Brain microvascular endothelial cell (primary cell): ENCODE results near the gene CACNG7.

Experiments used
- DNase-seq: peaks from one replicate; pipeline ENCODE4 v3.0.0-alpha.2; 2020
- H3K27ac ChIP-seq: fragments of 250-450 bp; sonication (Bioruptor Pico); 2 replicates; pipeline ENCODE4 v1.5.1; 2020; ENCODE audit warnings: mild to moderate bottlenecking, moderate library complexity
- H3K27me3 ChIP-seq: fragments of 250-450 bp; sonication (Bioruptor Pico); replicated peaks from 2 replicates; pipeline ENCODE4 v1.5.1; 2020; ENCODE audit warnings: mild to moderate bottlenecking
- H3K36me3 ChIP-seq: fragments of 250-450 bp; sonication (Bioruptor Pico); replicated peaks from 2 replicates; pipeline ENCODE4 v1.5.1; 2020; ENCODE audit warnings: mild to moderate bottlenecking
- H3K4me3 ChIP-seq: 2 replicates; pipeline ENCODE4 v1.5.1; 2011; ENCODE audit warnings: low read depth, mild to moderate bottlenecking, control low read depth, low read length, moderate library complexity
- in situ Hi-C: cut with HindIII; loops from 2 replicates; pipeline ENCODE4 v1.10.0; 2017; ENCODE audit warnings: low sequenced_read_pairs, low pct_ligation_motif_present
- TF ChIP-seq, protein P1 (sequence below): IDR thresholded peaks from 2 replicates; pipeline ENCODE4 v1.5.1; 2011; ENCODE audit warnings: low read depth, mild to moderate bottlenecking, moderate library complexity, low read length, control low read depth, inconsistent platforms; ENCODE audit errors: missing control alignments

The CACNG7 gene

DNA sequence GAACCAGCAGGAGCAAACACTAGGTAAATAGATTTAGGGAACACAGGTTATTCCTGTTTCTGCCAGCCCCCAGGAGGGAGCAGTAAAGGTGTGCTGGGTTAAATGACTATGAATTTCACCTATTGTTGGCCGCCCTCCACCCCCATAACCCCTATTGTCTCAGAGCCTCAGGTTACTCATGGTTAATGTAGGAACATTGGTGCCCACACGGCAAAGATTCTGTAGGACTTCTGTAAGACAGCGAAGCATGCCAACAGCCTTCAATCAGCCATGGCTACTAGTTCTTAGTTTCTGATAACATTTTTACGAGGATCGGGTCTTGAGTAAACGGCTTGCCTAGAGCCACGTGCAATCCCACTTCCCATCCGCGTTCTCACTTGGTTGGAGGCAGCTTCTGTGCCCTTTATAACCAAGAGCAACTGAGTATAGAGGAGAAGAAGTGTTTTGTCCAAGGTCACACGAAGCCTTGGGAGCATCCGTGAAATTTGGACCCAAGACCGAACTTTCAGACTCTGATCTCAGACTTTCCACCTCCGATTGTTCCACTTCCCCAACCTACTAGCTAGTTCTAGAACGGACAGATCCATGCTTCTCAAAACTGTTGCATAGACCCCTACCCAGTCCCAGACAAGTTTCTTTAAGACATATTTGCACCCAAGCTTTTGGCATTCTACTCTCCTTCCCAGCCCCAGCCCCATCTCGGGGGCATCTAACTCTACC is 48.5 kb downstream of the CACNG7 start:
- H3K36me3 ChIP-seq = no peaks in the 10 kb centered on the region
- no peak for DNase-seq
- no peak overlapping the region for H3K27ac ChIP-seq
- H3K4me3 ChIP-seq = no peak overlapping the region
- TF ChIP-seq, protein P1, sequence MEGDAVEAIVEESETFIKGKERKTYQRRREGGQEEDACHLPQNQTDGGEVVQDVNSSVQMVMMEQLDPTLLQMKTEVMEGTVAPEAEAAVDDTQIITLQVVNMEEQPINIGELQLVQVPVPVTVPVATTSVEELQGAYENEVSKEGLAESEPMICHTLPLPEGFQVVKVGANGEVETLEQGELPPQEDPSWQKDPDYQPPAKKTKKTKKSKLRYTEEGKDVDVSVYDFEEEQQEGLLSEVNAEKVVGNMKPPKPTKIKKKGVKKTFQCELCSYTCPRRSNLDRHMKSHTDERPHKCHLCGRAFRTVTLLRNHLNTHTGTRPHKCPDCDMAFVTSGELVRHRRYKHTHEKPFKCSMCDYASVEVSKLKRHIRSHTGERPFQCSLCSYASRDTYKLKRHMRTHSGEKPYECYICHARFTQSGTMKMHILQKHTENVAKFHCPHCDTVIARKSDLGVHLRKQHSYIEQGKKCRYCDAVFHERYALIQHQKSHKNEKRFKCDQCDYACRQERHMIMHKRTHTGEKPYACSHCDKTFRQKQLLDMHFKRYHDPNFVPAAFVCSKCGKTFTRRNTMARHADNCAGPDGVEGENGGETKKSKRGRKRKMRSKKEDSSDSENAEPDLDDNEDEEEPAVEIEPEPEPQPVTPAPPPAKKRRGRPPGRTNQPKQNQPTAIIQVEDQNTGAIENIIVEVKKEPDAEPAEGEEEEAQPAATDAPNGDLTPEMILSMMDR = no peak
- H3K27me3 ChIP-seq = peaks cover 39% of the 10 kb centered on the region
- in situ Hi-C loops = no loop called here

DNA sequence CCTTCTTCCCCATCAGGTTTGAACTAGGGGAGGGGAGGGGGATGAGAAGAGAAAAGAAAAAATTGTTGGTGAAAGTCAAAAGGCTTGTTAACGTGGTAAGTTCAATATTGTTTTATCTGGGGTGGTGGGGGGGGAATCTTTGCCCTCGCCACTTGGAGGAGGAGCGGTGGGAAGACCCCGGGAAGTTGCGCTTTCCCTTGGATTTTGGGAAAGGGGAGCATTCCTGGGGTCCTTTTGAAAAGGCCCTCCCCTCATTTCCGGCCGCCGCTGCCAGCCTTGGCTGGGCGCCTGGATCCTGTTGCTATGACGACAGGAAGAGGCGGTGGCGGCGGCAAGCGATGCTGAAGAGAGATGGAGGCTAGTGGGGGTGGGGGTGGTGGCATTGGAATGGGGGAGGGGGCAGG is 49.1 kb downstream of the CACNG7 start:
- no peak overlapping the region for H3K27ac ChIP-seq
- DNase-seq = no peak
- TF ChIP-seq, protein P1 = no peak
- H3K4me3 ChIP-seq = no peak overlapping the region
- H3K27me3 ChIP-seq = peaks cover 41% of the 10 kb centered on the region
- in situ Hi-C loops = no loop called here
- no peaks in the 10 kb centered on the region for H3K36me3 ChIP-seq

DNA sequence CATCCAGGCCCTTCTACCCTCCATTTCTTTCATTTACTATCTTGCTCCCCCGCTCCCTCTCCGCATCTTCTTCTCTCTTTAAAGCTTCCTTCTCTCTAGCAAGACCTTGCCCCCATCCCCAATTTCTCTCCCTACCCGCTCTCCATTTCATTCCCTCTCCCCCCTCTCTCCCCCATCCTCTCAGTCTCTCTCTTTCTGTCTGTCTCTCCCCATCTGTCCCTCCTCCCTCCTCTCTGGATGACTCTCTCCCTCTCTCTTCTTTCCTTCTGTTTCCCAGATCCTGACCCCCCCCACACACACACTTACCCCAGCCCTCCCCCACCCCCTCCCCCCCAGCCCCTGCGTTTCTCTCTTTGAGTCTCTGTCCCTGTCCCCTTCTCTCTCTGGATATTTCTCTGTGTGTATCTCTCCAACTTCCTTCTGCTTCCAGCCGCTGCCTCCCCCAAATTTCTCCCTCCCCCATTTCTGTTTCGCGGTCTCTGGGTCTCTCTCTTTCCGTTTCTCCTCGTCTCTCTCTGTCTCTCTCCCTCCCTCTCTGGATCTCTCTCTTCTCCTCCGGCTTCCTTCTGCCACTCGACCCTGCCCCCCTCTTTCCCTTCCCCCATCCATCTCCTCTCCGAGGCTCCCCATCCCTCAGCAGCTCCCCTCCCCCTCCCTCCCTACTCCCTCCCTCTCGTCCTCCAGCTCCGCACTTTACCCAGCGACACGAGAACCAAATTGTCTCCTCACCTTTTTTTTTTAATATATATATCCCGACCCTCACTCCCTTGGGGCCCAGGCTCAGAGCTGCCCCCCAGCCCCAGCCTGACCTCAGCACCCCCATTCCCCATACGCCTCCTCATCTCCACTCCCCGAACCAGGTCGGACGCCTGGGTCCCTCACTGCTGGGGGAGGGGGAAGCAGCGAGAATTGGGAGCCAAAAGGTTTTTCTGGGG is 50.0 kb downstream of the CACNG7 start:
- Histone ChIP-seq H3K27ac (no peak overlapping the region), H3K36me3 (no peaks in the 10 kb centered on the region), H3K4me3 (no peak overlapping the region), H3K27me3 (peaks cover 44% of the 10 kb centered on the region)
- in situ Hi-C loops = no loop called here
- TF ChIP-seq, protein P1 = no peak
- DNase-seq = no peak

DNA sequence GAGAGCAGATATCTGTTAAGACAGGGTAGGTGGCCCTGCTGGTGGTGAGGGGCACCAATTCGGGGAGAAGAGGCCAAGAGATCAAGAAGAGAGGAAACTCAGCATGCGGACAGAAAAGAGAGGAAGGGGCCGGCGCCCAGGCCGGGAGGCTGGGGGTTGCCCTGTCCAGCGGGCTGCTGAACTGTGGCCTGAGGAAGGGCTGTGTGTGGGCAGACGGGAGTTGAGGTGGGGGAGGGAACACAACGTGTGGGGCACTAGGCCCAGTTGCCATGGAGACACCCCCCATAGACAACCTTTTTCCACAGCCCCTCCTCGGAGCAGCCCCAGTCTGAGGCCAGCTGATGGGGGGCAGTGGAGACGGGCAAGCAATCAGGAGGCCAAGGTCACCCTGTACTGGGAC is 51.1 kb downstream of the CACNG7 start:
- in situ Hi-C loops = no loop called here

DNA sequence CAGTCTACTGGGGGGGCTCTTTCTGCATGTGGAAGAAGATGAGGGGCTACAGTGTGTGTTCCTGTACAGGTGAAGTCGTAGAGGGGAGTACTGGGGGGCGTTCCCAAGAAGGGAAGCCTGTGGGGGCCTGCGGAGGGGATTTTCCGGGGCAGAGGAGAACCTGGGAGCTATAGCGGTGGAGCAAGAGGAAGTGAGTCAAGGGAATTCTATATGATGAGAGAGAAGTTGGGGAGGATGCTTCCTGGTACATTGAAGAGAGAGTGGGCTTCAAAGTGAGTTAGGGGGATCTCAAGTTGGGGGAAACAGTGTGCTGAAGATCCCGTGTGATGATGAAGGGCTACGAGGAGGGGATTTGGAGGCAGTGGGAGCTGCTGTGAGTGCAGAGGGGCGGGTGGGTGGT is 51.8 kb downstream of the CACNG7 start:
- peaks cover 44% of the 10 kb centered on the region for H3K27me3 ChIP-seq
- no peak overlapping the region for H3K4me3 ChIP-seq
- DNase-seq = no peak
- H3K36me3 ChIP-seq = no peaks in the 10 kb centered on the region
- TF ChIP-seq, protein P1 = no peak
- H3K27ac ChIP-seq = no peak overlapping the region
- in situ Hi-C loops = no loop called here

More for the DNA sequence above, 51.1 kb downstream of the CACNG7 start:
- no peaks in the 10 kb centered on the region for H3K36me3 ChIP-seq
- H3K27ac ChIP-seq = no peak overlapping the region
- H3K27me3 ChIP-seq = peaks cover 44% of the 10 kb centered on the region
- no peak overlapping the region for H3K4me3 ChIP-seq
- DNase-seq = no peak
- TF ChIP-seq, protein P1 = no peak
